Smooth muscle cell (in vitro differentiated cells): ENCODE results near the gene SMURF1. TPM values are rescaled to one million over a fixed set of nuclear protein-coding genes. Genes with fewer than 3 reads are reported as not detected.

Experiments used
- DNase-seq: peaks from one replicate; lab custom pipeline; 2025; ENCODE audit not compliant: unreplicated experiment; lab: John Stamatoyannopoulos, UW
- H2AFZ ChIP-seq: fragments of 200-600 bp; sonication (generic); 2 replicates; pipeline ENCODE4 v1.6.0; 2016; ENCODE audit warnings: antibody characterized with exemption, low read depth, mild to moderate bottlenecking
- H3F3A ChIP-seq: fragments of 200-600 bp; sonication (generic); 2 replicates; pipeline ENCODE4 v1.6.0; 2017; ENCODE audit warnings: antibody characterized with exemption, low read depth
- H3K27ac ChIP-seq: fragments of 200-600 bp; sonication (generic); 2 replicates; pipeline ENCODE4 v1.5.1; 2016; ENCODE audit warnings: low read depth, mild to moderate bottlenecking
- H3K27me3 ChIP-seq: fragments of 200-600 bp; sonication (generic); 2 replicates; pipeline ENCODE4 v1.6.1; 2016; ENCODE audit warnings: low read depth, mild to moderate bottlenecking
- H3K36me3 ChIP-seq: fragments of 200-600 bp; sonication (generic); 2 replicates; pipeline ENCODE4 v1.5.1; 2016; ENCODE audit warnings: low read depth
- H3K4me1 ChIP-seq: fragments of 200-600 bp; sonication (generic); 2 replicates; pipeline ENCODE4 v1.5.1; 2016; ENCODE audit warnings: low read depth
- H3K4me2 ChIP-seq: fragments of 200-600 bp; sonication (generic); 2 replicates; pipeline ENCODE4 v1.6.0; 2016; ENCODE audit warnings: mild to moderate bottlenecking
- H3K4me3 ChIP-seq: fragments of 200-600 bp; sonication (generic); 2 replicates; pipeline ENCODE4 v1.5.1; 2016; ENCODE audit warnings: mild to moderate bottlenecking
- H3K79me2 ChIP-seq: fragments of 200-600 bp; sonication (generic); 2 replicates; pipeline ENCODE4 v1.6.0; 2016; ENCODE audit warnings: low read depth, mild to moderate bottlenecking
- H3K9ac ChIP-seq: fragments of 200-600 bp; sonication (generic); 2 replicates; pipeline ENCODE4 v1.6.0; 2016; ENCODE audit warnings: low read depth
- H3K9me3 ChIP-seq: fragments of 200-600 bp; sonication (generic); replicated peaks from 2 replicates; pipeline ENCODE4 v1.5.1; 2016; ENCODE audit warnings: low read depth
- H4K20me1 ChIP-seq: fragments of 200-600 bp; sonication (generic); 2 replicates; pipeline ENCODE4 v1.6.0; 2016; ENCODE audit warnings: low read depth
- WGBS: methylation state at CpG from one replicate; pipeline ENCODE4 v1.1.7; 2016; ENCODE audit warnings: low lambda C conversion rate; 5-methylcytosine and 5-hydroxymethylcytosine counted together
- polyA plus RNA-seq: library from polyadenylated mRNA; unstranded; fragments of >200 nt; fragmentation: Nextera tagmentation; extraction: Ambion mirVana; gene quantifications from 2 replicates; pipeline ENCODE4 v1.2.1, GENCODE V29; 2016
- total RNA-seq: library from RNA; depleted of rRNA; stranded (reverse); fragments of >200 nt; gene quantifications from 2 replicates; pipeline ENCODE4 v1.2.3, GENCODE V29; 2014
- TF ChIP-seq, protein P1 (sequence below): fragments of 200-600 bp; sonication (generic); IDR thresholded peaks from 2 replicates; pipeline ENCODE4 v1.5.1; 2017; ENCODE audit warnings: borderline replicate concordance, mild to moderate bottlenecking, antibody characterized with exemption; ENCODE audit not compliant: insufficient read depth, poor library complexity, severe bottlenecking

Gene SMURF1
- total and polyA plus RNA-seq, 2 experiments from 2014 or later = 17.5 to 28.5 TPM

DNA sequence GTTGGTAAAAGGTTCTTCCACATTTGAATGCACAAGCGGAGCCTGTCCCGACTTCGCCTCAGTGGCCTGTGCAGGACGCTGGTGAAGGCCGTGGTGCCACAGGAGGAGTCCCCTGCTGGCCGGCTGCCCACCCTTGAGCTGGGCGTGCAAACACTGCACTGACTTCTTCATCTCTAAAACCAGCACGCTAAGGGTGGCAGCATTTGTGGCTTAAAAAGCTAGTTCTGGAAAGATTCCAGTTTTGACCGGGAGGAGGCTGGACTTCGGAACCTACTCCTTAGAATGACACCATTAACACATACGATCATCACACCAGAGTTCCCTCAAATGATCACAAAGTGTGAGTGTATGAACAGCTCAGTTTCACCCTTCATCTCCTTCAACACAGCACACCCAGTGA lies 102.4 kb downstream of the SMURF1 start:
- no peak overlapping the region for H3K4me3 ChIP-seq
- DNase-seq = no peak
- peaks cover 16% of the 10 kb centered on the region for H3K36me3 ChIP-seq
- H3F3A ChIP-seq = peaks cover 17% of the 10 kb centered on the region
- H3K9me3 ChIP-seq = no peaks in the 10 kb centered on the region
- no peak overlapping the region for H2AFZ ChIP-seq
- H3K4me2 ChIP-seq = no peak overlapping the region
- H4K20me1 ChIP-seq = peaks cover 7% of the 10 kb centered on the region
- 90% methylated on average over 11 of the region's 11 CpGs for WGBS
- H3K27me3 ChIP-seq = no peaks in the 10 kb centered on the region
- peak overlapping the region; percentile 85 for H3K27ac ChIP-seq
- H3K9ac ChIP-seq = no peak overlapping the region
- H3K79me2 ChIP-seq = peaks cover 3% of the 10 kb centered on the region
- no peaks in the 10 kb centered on the region for H3K4me1 ChIP-seq
- TF ChIP-seq, protein P1, sequence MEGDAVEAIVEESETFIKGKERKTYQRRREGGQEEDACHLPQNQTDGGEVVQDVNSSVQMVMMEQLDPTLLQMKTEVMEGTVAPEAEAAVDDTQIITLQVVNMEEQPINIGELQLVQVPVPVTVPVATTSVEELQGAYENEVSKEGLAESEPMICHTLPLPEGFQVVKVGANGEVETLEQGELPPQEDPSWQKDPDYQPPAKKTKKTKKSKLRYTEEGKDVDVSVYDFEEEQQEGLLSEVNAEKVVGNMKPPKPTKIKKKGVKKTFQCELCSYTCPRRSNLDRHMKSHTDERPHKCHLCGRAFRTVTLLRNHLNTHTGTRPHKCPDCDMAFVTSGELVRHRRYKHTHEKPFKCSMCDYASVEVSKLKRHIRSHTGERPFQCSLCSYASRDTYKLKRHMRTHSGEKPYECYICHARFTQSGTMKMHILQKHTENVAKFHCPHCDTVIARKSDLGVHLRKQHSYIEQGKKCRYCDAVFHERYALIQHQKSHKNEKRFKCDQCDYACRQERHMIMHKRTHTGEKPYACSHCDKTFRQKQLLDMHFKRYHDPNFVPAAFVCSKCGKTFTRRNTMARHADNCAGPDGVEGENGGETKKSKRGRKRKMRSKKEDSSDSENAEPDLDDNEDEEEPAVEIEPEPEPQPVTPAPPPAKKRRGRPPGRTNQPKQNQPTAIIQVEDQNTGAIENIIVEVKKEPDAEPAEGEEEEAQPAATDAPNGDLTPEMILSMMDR = no peak

DNA sequence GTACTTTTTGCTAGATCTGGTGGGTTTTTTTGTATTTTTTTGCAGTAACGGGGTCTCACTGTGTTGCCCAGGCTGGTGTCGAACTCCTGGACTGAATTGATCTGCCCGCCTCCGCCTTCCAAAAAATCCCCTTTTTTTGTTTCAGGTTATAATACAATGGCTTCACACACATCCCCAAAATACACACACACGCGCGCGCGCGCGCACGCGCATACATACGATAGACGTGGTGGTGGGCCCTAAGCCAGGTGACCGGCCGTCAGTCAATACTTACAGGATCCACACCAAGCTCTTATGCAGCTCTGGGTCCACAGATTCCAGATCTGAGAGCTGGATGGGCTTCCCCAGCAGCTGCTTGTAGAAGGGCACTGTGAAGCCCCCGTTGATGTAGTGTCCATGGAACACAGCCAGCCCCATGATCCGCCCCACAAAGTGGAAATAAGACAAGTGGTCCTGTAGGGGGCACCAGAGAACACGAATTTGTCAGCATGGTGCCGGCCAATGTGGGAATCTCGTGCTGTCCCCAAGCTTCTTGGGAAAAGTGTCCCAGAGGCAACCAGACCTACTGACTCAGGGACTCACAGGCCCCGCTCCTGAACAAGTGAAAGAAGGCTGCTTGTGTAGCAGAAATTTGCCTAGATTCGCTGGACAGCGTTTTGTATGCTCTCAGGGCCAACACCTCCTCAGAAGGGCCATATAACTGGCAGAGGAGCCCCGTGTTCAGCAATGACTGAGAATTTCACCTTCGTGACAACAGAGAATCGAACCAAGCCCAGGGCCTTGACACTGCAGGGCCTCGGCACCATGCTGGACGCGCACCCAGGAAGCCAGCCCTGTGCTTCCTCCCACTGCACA lies 103.6 kb downstream of the SMURF1 start:
- peaks cover 2% of the 10 kb centered on the region for H3K79me2 ChIP-seq
- peak; percentile 37 for DNase-seq
- H3K36me3 ChIP-seq = peaks cover 6% of the 10 kb centered on the region
- H3K4me2 ChIP-seq = no peak overlapping the region
- peaks cover 2% of the 10 kb centered on the region for H4K20me1 ChIP-seq
- no peak overlapping the region for H3K4me3 ChIP-seq
- H3K4me1 ChIP-seq = no peaks in the 10 kb centered on the region
- H3K9me3 ChIP-seq = no peaks in the 10 kb centered on the region
- H3K27me3 ChIP-seq = no peaks in the 10 kb centered on the region
- TF ChIP-seq, protein P1 = peak; percentile 77
- no peak overlapping the region for H2AFZ ChIP-seq
- H3F3A ChIP-seq = peaks cover 17% of the 10 kb centered on the region
- WGBS = 79% methylated on average over 31 of the region's 31 CpGs
- no peak overlapping the region for H3K9ac ChIP-seq
- H3K27ac ChIP-seq = peak overlapping the region; percentile 33

DNA sequence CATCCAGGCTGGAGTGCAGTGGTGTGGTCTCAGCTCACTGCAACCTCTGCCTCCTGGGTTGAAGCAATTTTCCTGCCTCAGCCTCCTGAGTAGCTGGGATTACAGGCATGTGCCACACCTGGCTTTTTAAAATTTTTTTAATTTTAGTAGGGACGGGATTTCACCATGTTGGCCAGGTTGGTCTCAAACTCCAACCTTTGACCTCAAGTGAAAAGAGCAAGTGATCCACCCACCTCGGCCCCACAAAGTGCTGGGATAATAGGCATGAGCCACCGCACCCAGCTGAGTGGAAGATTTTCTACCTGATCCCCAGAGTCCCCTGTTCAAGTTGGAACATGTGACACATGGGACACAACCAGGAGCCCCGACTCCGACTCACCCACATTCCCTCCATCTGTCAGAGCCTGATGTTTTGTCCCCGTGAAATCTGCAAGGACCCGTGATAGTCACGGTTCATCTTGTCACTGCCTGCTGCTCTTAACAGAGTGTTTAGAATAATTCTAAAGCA lies 104.5 kb downstream of the SMURF1 start:
- no peak overlapping the region for H3K4me3 ChIP-seq
- no peaks in the 10 kb centered on the region for H3K4me1 ChIP-seq
- no peaks in the 10 kb centered on the region for H3K79me2 ChIP-seq
- H3K9ac ChIP-seq = no peak overlapping the region
- 97% methylated on average over 8 of the region's 8 CpGs for WGBS
- TF ChIP-seq, protein P1 = no peak
- H4K20me1 ChIP-seq = peaks cover 2% of the 10 kb centered on the region
- H2AFZ ChIP-seq = no peak overlapping the region
- no peak overlapping the region for H3K27ac ChIP-seq
- no peaks in the 10 kb centered on the region for H3K27me3 ChIP-seq
- H3F3A ChIP-seq = peaks cover 17% of the 10 kb centered on the region
- DNase-seq = no peak
- H3K4me2 ChIP-seq = no peak overlapping the region
- peaks cover 5% of the 10 kb centered on the region for H3K36me3 ChIP-seq
- no peaks in the 10 kb centered on the region for H3K9me3 ChIP-seq
